Astrocyte (in vitro differentiated cells and primary cell): ENCODE measurements around the gene TSC2. TPM values are rescaled to one million over a fixed set of nuclear protein-coding genes. Genes with fewer than 3 reads are reported as not detected.

ENCODE experiments used
- DNase-seq: peaks from one replicate; pipeline ENCODE4 v3.0.0-alpha.2; 2010; ENCODE audit warnings: low read depth
- FAIRE-seq: peaks from 2 replicates; lab custom pipeline; 2011; peaks lifted over from hg19 to GRCh38; lab: Jason Lieb, UNC
- H2AFZ ChIP-seq: 2 replicates; pipeline ENCODE4 v1.6.0; 2012; ENCODE audit warnings: low read depth, low read length, inconsistent platforms
- H3K27ac ChIP-seq: 2 replicates; pipeline ENCODE4 v1.5.1; 2011; ENCODE audit warnings: low read depth, low read length, inconsistent platforms
- H3K27me3 ChIP-seq: 2 replicates; pipeline ENCODE4 v1.6.0; 2011; ENCODE audit warnings: low read length, inconsistent platforms; ENCODE audit not compliant: insufficient read depth
- H3K36me3 ChIP-seq: 2 replicates; pipeline ENCODE4 v1.5.1; 2011; ENCODE audit warnings: low read length, inconsistent platforms; ENCODE audit not compliant: insufficient read depth
- H3K4me1 ChIP-seq: 2 replicates; pipeline ENCODE4 v1.5.1; 2011; ENCODE audit warnings: low read length, inconsistent platforms; ENCODE audit not compliant: insufficient read depth
- H3K4me2 ChIP-seq: 2 replicates; pipeline ENCODE4 v1.6.0; 2012; ENCODE audit warnings: low read length, inconsistent platforms
- H3K4me3 ChIP-seq: 2 replicates; pipeline ENCODE4 v1.5.1; 2011; ENCODE audit warnings: low read depth, mild to moderate bottlenecking, low read length, inconsistent platforms; ENCODE audit not compliant: insufficient read depth
- H3K79me2 ChIP-seq: 2 replicates; pipeline ENCODE4 v1.6.0; 2012; ENCODE audit warnings: mild to moderate bottlenecking, low read length, inconsistent platforms; ENCODE audit not compliant: insufficient read depth
- H3K9ac ChIP-seq: 2 replicates; pipeline ENCODE4 v1.6.0; 2012; ENCODE audit warnings: mild to moderate bottlenecking, low read length, inconsistent platforms
- H3K9me3 ChIP-seq: 2 replicates; pipeline ENCODE4 v1.5.1; 2012; ENCODE audit warnings: low read depth, mild to moderate bottlenecking, low read length, inconsistent platforms; ENCODE audit not compliant: insufficient read depth
- H4K20me1 ChIP-seq: 2 replicates; pipeline ENCODE4 v1.6.0; 2012; ENCODE audit warnings: low read length, inconsistent platforms; ENCODE audit not compliant: insufficient read depth
- H3K27ac Mint-ChIP-seq: one replicate; pipeline ENCODE4 v1.8.0; 2021; ENCODE audit warnings: mild to moderate bottlenecking, mixed read lengths; ENCODE audit not compliant: unreplicated experiment
- H3K27me3 Mint-ChIP-seq: one replicate; pipeline ENCODE4 v1.8.0; 2021; ENCODE audit warnings: low read depth, mixed read lengths; ENCODE audit not compliant: unreplicated experiment
- H3K36me3 Mint-ChIP-seq: one replicate; pipeline ENCODE4 v1.8.0; 2021; ENCODE audit warnings: low read depth, mixed read lengths; ENCODE audit not compliant: unreplicated experiment
- H3K4me1 Mint-ChIP-seq: one replicate; pipeline ENCODE4 v1.8.0; 2021; ENCODE audit warnings: low read depth, mixed read lengths; ENCODE audit not compliant: unreplicated experiment
- H3K4me3 Mint-ChIP-seq: one replicate; pipeline ENCODE4 v1.8.0; 2021; ENCODE audit warnings: mild to moderate bottlenecking, moderate library complexity, mixed read lengths; ENCODE audit not compliant: unreplicated experiment
- H3K9me3 Mint-ChIP-seq: one replicate; pipeline ENCODE4 v1.8.0; 2021; ENCODE audit warnings: mild to moderate bottlenecking, mixed read lengths; ENCODE audit not compliant: unreplicated experiment
- EZH2 ChIP-seq: IDR thresholded peaks from 2 replicates; pipeline ENCODE4 v1.6.1; 2012; ENCODE audit warnings: mild to moderate bottlenecking, low read length, inconsistent platforms; ENCODE audit not compliant: insufficient read depth
- total RNA-seq: library from RNA; stranded (reverse); gene quantifications from 2 replicates; pipeline ENCODE4 v1.2.1, GENCODE V29; 2021
- TF ChIP-seq, protein P1 (sequence below): IDR thresholded peaks from 2 replicates; pipeline ENCODE4 v1.5.1; 2011; ENCODE audit warnings: low read depth, mild to moderate bottlenecking, inconsistent platforms, low read length, moderate library complexity; ENCODE audit not compliant: insufficient read depth

TSC2 gene
- total RNA-seq, 1 donor from 2014 or later, result 89.5 TPM

DNA sequence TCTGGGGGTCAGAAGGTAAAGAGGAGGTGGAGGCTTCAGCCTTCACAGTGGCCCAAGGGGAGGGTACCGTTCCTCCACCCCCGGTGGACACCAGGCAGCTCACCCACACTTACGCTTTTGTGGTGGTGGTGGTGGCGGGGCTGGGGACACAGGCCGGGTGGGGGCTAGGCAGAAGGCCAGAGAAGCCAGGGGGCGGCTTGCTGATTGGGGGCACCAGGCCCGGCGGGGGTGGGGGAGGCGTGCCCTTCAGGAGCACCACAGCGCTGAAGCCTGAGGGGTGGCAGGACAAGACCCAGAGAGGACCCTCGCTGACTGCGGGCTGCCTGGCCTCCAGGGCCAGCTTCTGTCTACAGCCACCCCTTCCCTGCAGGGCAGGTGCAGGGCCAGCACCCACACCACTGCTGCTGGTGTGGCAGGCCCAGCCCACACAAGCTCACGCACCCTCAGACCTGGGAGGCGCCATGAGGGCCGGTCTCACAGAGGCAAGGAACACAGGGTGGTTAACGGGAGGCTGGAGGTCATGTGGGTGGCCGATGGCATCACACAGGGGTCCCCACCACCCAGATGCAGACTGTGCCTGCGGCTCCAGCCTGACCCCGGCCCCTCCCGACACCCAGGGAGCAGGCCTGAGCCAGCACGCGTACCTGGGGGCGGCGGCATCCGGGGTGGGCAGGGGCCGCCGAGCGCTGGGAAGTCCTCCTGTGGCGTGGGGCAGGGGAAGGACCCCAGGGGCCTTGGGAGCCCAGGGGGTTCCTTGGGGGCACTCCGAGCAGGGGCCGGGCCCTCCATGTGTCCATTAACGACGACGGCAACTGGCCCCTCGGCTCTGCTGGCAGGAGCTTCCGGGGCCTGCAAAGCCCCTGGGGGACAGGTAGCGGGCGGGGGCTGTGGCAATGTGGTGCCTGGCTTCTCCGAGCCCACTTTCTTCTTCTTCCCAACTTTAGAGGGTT is 48.7 kb upstream of the TSC2 start:
- TF ChIP-seq, protein P1, sequence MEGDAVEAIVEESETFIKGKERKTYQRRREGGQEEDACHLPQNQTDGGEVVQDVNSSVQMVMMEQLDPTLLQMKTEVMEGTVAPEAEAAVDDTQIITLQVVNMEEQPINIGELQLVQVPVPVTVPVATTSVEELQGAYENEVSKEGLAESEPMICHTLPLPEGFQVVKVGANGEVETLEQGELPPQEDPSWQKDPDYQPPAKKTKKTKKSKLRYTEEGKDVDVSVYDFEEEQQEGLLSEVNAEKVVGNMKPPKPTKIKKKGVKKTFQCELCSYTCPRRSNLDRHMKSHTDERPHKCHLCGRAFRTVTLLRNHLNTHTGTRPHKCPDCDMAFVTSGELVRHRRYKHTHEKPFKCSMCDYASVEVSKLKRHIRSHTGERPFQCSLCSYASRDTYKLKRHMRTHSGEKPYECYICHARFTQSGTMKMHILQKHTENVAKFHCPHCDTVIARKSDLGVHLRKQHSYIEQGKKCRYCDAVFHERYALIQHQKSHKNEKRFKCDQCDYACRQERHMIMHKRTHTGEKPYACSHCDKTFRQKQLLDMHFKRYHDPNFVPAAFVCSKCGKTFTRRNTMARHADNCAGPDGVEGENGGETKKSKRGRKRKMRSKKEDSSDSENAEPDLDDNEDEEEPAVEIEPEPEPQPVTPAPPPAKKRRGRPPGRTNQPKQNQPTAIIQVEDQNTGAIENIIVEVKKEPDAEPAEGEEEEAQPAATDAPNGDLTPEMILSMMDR, result no peak
- TF ChIP-seq EZH2, result no peak
- FAIRE-seq (no peak), DNase-seq (no peak)
- Histone ChIP-seq H3K79me2 (peaks cover 31% of the 10 kb centered on the region), H3K4me1 (peaks cover 6% of the 10 kb centered on the region), H3K27me3 (no peaks in the 10 kb centered on the region), H3K4me2 (no peak overlapping the region), H3K4me3 (no peak overlapping the region), H3K36me3 (peaks cover 8% of the 10 kb centered on the region), H3K9me3 (no peaks in the 10 kb centered on the region), H2AFZ (no peak overlapping the region), H4K20me1 (peaks cover 49% of the 10 kb centered on the region), H3K9ac (no peak overlapping the region), H3K27ac (no peak overlapping the region)
- H3K9me3 Mint-ChIP-seq, result no peaks in the 10 kb centered on the region
- H3K36me3 Mint-ChIP-seq, result peaks cover 9% of the 10 kb centered on the region
- no peak overlapping the region for H3K4me3 Mint-ChIP-seq
- no peaks in the 10 kb centered on the region for H3K27me3 Mint-ChIP-seq
- peaks cover 2% of the 10 kb centered on the region for H3K4me1 Mint-ChIP-seq
- H3K27ac Mint-ChIP-seq, result no peak overlapping the region

DNA sequence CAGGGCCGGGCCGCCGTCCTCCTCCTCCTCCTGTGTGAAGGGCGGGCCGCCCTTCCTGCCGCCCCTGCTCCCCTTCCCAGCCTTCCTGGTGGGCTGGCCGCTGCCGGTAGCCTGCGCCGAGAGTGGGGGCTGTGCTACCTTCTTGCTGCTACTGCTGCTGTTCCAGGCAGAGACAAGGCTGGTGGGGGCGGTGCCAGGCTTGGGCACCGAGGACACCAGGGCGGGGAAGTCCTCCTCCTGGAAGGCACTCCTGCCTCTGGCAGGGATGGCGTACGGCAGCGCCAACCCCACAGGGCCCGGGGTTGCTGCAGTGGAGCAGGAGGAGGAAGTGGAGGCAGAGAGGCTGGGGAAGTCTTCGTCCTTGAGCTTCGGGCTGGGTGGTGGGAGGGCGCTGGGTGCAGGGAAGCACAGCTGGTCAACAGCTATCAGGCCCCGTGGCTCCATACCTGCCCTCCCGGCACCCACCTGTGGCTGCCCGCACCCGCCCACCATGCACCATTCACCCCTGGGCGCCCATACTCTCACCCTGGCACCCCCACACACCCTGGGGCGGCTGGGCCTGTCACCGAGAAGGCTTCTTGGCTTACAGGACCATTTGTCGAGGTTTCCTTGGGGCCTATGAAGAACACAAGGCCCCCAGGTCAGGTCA is 47.8 kb upstream of the TSC2 start:
- no peaks in the 10 kb centered on the region for H3K27me3 Mint-ChIP-seq
- Histone ChIP-seq H4K20me1 (peaks cover 57% of the 10 kb centered on the region), H3K27ac (no peak overlapping the region), H3K27me3 (no peaks in the 10 kb centered on the region), H3K4me1 (peaks cover 14% of the 10 kb centered on the region), H3K4me3 (no peak overlapping the region), H3K9ac (no peak overlapping the region), H3K36me3 (peaks cover 8% of the 10 kb centered on the region), H3K4me2 (no peak overlapping the region), H3K9me3 (no peaks in the 10 kb centered on the region), H3K79me2 (peaks cover 40% of the 10 kb centered on the region), H2AFZ (no peak overlapping the region)
- peaks cover 2% of the 10 kb centered on the region for H3K4me1 Mint-ChIP-seq
- no peak overlapping the region for H3K27ac Mint-ChIP-seq
- TF ChIP-seq EZH2, result no peak
- TF ChIP-seq, protein P1, result no peak
- no peak overlapping the region for H3K4me3 Mint-ChIP-seq
- H3K9me3 Mint-ChIP-seq, result no peaks in the 10 kb centered on the region
- peaks cover 9% of the 10 kb centered on the region for H3K36me3 Mint-ChIP-seq
- FAIRE-seq, result no peak
- DNase-seq, result no peak
